Activated T-helper 9 cell treated with anti-CD3 and anti-CD28 coated beads, Interleukin-2, amount 50 U/mL, for 16 hours (primary cell): ENCODE results near the gene GRAP.

Experiments
- DNase-seq: peaks from one replicate; pipeline ENCODE4 v3.0.0-alpha.2; 2020; ENCODE audit warnings: low read depth

The GRAP gene

DNA sequence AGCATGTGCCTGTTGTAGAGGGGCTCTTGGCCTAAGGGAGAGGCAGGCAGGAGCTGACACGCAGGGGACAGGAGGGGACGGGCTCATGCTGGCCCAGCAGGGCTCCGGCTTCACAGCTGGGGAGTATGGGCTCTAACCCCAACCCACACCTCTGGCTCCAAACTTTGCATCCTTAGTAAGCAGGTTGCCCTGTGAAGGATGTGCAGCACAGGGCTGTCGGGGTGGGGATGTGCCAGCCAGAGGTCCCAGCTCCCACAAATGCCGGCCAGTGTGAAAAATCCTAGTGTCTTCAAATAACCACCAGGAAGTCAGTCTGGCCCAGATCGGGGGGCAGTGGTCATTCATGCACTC is 28.2 kb downstream of the GRAP start:
- DNase-seq = no peak

DNA sequence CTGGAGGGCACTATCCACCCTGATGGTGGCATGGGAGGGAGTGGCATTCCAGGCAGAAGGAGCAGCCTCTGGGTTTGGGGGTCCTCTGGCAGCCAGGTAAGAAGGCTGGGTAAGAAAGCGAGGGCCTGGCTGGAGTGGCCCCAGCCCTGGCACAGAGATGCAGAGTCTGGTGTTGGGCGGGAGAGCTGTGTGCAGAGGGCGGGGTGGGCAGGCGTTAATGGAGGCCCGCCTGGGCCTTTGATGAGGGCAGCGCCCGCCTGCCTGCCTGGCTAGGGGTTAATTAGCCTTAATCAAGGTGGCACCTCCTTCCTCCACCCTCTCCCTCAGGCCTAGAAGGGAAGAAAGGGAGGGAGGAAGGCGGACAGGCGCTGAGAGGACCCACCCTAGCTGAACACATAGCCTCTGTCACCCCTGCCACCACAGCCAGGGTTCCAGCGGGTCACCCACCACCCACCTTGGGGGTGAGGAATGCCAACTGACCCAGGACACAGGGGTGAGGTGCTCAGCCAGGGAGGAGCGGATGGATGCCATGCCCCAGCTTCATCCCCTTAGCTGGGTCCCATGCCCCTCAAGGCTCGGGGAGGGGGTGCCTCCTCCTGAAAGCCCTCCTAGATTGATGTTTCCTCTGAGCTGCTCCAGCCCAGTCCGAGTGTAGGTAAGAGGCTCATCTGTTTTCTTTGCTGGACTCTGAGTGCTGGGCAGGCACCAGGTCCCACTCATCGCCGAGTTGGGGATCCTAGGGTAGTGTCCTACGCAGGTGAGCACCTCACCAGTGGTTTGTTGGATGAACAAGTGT is 28.8 kb downstream of the GRAP start:
- no peak for DNase-seq

DNA sequence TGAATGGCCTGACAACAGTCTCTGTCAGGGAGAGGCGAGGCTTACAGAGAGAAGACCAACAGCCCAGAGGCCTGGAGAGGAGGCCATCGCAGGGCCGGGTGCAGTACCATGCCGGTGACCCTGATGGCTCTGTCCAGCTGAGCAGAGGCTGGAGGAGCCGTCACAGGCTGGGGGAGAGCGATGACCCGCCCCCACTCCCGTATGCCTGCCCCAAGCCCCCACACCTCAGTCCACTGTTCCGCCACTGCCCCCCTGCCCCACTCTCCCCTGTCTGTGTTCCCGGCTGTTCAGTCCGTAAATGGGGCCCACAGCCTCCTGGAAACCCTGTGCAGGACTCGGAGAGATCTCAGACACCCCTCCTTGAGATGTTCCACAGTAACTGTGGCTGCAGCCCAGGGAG is 29.4 kb downstream of the GRAP start:
- DNase-seq = no peak

DNA sequence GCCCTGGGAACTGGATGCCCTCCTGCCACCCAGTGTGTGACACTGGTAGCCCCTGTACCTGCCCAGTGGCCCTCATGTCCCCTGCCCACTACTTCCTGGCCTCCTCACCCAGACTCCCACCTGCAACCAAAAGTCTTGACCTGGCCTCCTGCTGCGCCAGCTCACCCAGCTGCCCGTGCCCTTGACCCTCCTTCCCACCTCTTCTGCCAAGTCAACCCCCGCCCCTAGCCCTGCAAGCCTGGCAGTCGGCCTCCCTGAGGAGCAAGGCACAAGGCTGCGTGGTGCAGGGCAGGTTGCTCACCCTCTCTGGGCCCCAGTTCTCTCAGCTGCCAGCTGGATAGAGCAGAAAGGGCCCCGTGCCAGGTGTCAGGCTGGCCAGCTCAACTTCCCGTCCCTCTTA is 29.9 kb downstream of the GRAP start:
- no peak for DNase-seq

DNA sequence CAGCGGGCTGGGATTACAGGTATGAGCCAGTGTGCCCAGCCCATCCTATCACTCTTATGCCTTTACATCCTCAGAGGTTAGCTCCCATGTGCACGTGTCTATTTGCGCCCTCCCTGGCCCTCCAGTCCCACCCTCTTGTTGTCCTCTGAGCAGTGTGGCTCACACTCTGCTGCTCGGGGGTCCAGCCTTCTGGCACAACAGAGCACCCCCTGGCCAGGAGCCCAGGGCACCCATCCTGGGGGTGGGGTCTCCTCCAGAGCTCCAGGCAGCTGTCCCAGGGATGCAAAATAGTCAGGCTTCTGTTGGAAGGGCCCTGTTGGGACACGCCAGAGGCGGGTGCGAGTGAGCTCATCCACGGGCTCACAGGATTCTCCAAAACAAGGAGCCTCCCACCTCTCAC is 30.5 kb downstream of the GRAP start:
- no peak for DNase-seq

DNA sequence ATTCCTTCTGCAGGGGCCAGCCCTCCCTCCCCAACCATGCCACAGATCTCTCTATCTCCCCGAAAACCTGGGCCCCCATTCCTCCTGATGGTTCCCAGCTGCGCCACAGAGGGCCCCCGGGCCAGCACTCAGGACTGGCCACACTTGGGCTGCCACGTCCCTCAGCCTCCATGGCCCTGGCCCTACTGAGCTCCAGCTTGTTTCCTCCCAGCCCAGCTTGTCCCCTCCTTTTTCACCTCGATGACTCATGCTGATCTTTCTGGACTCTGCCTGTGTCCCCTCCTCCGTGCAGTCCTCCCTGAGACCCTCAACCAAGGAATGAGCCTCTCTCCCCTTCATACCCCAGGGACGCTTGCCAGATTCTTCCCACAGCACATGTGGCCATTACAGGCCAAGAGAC is 31.3 kb downstream of the GRAP start:
- no peak for DNase-seq

DNA sequence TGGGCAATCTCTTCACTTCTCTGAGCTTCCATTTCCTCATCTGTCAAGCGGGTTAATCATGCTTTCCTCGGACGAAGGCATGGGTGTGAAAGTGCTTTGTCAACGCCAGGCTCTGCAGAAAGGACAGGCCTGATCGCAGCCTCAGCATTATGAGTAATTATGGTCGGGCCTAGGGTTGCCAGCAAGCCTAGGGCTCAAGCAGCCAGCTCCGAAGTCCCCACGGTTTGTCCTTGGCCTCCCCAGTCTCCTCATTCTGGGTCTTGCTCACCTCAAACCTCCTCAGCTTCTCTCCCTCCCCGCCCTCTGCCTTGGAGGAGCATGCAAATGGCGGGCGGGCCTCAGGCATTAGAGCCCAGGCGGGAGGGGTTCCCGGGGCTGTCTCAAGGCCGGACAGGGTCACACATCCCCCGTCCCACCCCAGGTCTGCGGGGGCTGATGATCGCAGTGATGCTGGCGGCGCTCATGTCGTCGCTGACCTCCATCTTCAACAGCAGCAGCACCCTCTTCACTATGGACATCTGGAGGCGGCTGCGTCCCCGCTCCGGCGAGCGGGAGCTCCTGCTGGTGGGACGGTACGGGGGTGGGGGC is 32.0 kb downstream of the GRAP start:
- no peak for DNase-seq

DNA sequence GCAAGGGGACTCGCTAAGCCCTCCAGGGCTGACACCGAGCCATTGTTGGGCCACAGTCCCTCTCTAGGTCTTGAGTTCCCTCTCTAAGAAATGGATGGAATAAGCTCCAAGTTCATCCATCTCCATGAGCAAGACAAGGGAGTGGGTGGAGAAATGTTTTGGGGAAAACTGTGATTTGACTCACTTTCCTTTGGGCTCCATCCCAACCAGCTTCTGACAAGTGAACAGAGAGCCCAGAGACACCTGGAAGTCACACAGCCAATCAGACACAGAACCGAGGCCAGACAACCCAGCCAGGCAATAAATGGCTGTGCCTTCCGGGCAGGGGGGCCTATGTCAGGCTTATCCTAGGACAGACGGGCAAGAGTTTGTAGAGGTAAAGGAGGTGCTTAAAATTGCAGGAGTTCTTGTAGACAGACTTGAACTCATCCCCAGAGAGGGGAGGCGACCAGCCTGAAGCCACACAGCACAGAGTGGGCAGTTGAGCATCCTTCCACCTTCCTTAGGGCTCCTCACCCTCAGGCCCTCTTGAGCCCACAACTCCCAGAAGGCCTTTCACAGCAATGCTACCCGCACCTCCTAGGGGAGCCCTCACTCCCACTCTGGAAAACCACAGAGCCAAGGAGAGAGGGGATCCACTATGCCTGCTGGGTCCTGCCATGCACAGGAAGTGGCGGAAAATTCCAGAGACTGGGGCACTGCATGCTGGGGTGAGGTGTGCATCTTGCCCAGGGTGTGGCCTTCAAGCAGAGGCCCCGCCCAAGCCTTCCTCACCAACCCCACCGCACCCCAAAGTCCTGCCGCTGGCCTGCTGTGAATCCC is 32.7 kb downstream of the GRAP start:
- DNase-seq = no peak

DNA sequence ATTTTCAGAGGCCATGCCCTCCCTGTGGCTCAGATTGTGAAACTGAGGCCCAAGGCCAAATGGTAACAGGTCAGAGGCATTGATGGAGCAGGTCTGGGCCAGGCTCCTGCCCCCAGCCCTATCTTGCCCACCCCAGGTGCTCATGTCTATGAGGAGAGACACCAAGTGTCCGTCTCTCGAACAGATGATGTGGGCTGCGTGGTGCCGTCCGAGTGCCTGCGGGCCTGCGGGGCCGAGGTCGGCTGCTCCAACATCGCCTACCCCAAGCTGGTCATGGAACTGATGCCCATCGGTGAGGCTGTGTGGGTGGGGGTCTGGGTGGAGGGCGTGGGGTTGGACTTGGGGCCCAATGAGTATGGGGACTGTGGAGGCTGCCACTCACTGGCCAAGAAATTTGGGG is 33.5 kb downstream of the GRAP start:
- no peak for DNase-seq

DNA sequence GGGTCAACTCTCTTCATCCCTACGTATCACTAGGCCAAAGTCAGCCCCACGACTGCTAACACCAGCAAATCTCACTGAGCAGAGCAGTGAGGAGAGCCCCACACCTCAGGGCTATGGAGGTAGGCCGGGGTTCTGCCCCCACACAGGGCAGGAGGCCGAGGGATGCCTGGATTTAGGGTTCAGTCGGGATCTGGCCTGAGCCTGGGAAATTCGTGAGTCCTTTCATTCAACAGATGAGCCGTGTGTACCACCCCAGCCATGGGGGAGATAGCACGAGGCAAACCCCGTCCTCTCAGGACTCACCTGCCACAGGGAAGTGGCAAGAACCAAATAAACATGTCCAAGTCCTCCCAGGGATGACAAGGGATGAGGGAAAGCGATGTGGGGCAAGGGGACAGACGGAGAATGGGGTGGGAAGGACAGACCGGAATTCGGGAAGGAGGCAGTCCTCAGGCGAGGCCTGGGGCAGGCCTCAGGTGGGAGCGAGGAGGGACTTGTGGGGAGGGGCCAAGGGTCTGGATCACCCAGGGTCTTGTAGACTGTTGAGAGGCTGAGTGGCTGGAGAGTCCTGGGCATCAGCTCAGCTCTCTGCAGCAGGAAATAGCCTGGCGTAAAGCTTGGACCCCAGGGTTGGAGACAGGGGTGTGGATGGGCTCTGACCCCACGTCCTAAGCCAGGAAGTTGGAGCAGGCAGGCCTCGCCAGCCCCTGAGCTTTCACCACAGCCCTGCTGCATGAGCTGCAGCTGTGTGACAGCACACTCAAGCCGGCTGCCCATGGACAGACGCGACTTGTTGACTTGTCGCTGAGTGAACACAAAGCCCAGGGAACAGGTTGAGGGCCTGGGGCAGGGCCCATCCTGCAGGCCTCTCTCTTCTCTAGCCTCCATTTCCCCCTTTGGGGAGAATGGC is 34.3 kb downstream of the GRAP start:
- no peak for DNase-seq

DNA sequence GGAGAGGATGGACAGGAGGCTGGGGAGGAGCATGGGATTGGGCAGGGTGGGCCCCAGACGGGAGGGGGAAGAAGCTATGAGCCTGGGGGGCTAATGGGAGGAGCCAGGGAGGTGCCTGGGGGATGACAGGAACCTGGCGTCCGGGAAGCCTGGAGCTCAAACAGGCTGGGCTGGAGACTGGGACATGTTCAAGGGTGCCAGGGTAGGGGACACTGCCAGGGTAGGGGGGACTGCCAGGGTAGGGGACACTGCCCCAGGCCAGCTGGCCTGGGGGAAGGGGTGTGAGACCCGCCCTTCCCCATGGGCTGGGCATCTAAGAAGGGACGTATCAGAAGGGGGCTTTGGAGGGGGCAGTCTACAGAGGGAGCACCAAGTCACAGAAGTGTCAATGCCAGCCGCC is 35.2 kb downstream of the GRAP start:
- no peak for DNase-seq

DNA sequence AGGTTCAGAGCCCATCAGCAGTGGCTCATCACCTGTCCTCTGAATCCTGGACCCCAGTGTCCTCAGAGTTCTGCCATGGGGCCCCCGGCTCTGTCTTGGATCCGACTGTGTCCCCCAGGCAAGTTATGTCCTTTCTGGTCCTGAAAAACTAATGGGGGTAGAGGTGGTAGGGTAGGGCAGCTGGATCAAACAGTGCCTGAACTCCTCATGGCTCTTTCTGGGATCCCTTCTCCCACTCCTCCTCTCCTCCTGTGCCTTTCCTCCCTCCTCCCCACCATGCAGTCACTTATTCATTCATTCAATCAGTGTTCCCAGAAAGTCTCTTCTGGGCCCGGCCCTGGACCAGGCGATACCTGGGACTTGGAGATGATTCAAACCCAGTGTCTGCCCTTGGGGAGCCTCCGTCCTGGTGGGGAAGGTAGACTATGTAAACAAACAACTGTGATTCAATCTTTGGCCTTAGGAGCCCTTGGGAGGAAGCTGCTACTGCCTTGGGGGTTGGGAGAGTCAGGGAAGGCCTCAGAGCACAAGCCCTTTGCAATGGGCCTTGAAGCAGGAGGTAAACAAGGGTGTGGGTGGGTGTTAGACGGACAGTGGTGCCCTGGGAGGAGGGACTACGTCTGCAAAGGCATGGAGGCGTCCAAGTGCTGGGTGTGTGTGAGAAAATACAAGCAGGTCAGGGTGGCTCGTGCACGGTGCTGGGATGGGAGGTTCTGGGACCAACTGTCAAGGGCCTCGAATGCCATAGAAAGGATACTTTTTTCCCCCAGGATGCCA is 35.8 kb downstream of the GRAP start:
- DNase-seq = no peak

DNA sequence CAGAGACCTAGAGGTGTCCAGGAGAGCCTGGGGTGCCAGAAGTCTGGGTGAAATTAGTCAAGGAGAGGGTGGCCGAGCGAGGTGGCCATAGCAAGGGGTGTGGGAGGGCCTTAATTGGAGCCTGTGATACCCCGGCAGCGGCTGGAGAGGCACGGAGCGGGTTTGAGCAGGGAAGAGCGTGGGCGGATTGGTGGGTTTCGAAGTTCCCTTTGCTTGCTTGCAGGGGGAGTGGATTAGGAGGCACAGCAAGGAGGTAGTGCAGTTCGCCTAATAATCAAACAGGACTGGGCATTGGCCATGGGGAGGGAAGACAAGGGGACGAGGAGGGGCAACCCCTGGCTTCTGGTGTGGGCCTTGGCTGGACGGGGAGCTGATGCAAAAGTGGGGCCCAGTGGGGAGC is 36.8 kb downstream of the GRAP start:
- DNase-seq = no peak

DNA sequence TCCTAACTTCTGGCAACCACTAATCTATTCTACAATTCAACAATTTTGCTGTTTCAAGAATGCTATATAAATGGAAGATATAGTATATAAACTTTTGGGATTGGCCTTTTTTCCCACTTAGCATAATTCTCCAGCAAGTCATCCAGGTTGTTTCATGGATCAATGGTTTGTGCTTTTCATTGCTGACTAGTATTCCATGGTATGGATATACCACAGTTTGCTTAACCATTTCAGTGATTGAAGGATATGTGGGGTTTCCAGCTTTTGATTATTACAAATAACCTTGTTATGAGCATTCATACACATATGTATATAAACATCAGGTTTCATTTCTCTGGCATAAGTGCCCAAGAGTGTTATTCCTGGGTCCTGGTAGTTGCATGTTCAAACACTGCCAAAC is 40.1 kb downstream of the GRAP start:
- DNase-seq = no peak

DNA sequence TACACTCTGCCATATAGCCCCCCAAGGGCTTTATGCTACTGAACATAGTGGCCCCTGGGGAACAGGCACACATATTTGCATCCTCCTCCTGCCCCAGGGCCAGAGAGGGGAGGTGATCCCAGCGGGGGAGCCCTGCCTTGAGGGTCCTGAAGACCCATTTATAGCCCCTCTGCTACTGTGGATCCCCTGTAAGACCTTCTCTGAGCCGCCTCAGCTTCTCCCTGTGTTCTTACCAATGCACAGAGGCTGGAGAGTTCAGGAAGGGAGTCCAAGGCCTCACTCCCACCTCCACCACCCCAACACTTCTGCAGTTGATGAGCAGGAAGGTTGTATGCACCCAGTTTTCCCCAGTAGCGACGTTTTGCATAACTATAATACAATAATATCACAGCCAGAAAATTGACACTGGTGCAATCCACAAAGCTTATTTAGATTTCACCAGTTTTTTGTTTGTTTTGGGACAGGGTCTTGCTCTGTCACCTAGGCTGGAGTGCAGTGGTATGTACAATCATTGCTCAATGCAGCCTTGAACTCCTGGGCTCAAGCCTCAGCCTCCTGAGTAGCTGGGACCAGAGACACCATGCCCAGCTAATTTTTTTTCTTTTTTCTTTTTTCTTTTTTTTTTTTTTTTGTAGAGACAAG is 40.8 kb downstream of the GRAP start:
- DNase-seq = no peak

DNA sequence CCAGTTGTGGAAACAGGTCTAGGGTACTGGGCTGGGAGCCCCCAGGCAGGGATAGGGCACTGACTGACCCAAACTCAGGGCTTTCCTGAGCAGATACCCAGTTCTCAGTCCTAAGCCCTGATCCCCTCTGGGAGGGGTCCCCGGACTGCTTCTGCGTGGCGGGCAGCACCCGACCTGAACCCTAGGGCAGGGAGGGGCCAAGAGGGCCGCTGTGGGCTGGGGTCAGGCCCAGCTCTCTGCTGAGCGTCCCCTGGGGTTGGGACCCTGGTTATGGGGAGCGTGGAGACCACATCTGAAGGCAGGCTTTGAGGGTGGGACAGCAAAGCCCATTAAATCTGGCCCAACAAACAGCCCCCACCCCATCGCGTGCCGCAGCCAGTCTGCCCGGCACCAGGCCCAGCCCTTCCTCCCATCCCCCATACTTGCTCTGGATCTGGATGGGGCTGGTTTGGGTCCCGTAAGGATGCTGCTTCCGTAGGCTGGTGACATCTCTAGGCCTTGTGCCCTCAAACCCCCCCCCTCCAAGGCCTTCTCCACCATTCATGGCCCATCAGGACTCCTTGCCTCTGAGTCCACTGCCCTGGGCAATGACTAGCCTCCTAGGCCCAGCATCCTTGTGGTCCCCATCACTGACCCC is 41.5 kb downstream of the GRAP start:
- DNase-seq = no peak

DNA sequence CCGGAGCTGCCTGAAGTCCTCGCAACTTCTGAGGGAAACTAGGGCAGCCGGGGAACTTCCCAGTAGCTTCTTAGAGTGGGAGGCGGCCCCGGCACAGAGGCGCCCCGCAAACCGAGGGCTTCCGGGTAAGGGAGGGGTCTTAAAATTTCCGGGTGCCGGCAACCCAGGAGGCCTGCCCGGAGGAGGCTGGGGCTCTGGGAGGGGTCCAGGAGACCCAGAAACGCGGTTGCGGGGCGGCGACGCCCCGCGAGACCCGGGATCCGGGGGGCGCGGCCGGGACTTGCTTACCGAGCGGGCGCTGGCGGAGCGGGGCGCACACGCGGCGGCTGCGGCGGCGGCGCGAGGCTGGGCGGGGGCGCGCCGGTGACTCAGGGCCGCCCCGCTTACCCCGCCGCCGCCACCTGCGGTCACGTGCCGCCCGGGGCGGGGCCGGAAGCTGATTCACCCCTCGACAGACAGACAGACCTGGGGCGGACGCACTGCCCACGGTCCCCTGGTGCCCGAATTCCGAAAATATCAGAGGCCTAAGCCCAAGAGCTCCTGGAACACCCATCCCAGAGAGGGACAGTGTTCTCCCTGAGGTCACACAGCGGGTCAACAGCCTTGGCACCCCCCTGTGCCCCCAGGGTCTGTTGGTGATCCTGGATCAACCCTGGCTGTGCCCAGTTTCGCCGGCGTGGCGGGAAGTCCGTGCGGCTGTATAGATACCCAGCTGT is 42.2 kb downstream of the GRAP start, which contains the start of gene FAM83G:
TSS of gene FAM83G (minus strand) at position 344 of the 716 bp plus-strand sequence. CDS start 723 bp downstream, outside the sequence.
- DNase-seq = peak; percentile 88

DNA sequence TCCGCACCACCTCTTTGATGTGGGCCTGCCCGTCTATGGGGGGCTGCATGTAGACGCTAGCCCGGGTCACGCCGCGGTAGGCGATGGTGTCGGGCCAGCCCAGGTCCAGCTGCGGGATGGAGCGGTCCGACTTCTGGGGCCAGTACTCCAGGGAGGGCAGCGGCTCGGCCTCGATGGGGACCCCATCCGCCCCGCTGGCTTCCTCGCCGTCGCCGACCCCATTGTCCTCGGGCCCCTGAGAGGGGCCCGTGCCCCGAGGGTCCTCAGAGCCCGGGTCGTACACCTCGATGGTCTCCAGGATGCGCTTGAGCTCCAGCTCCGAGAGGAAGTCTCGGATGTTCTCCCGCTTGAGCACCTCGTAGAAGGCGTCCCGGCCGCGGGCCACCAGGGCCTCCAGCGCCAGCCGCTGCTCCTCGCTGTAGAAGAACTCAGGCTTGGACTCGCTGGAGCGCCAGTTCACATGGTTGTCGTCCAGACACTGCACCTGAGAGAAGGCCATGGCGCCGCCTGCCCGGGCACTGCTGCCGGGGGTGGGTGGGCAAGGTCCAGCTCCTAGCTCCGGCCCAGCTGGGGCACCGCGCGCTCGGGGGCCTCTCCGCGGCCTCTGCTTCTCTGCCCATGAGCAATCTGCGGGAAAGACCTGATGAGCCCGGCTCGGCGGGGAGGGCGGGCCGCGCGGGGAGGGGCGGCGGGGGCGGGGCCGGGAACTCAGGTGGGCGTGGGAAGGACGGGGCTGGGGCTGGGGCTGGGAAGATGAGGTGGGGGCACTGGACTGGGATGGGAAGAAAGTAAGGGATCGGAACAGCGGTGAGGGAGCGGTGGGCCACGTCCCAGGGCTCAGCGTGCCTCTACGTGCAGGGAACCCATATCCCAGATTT is 43.0 kb downstream of the GRAP start:
- DNase-seq = peak; percentile 39
